M059J (cell line): ENCODE results near the gene CYTH3. TPM values are rescaled to one million over a fixed set of nuclear protein-coding genes. Genes with fewer than 3 reads are reported as not detected.
"Not testable (repeated sequence)": the region's sequence is repeated elsewhere in the genome, so short reads cannot be mapped to it uniquely, and the experiment has no call there.

ENCODE experiments used
- DNase-seq: peaks from one replicate; pipeline ENCODE4 v3.0.0-alpha.2; 2012; ENCODE audit warnings: low read depth
- total RNA-seq: library from RNA; depleted of rRNA; stranded (reverse); fragments of >200 nt; shearing (Covaris generic); gene quantifications from 2 replicates; pipeline ENCODE4 v1.2.3, GENCODE V29; 2014

The CYTH3 gene
- total RNA-seq, 1 experiment from 2014 or later, result 29.6 TPM

- not testable (repeated sequence) for DNase-seq
Observed at GRCh38 chr7:6229284-6229683, 43.1 kb downstream of the CYTH3 start.

DNA sequence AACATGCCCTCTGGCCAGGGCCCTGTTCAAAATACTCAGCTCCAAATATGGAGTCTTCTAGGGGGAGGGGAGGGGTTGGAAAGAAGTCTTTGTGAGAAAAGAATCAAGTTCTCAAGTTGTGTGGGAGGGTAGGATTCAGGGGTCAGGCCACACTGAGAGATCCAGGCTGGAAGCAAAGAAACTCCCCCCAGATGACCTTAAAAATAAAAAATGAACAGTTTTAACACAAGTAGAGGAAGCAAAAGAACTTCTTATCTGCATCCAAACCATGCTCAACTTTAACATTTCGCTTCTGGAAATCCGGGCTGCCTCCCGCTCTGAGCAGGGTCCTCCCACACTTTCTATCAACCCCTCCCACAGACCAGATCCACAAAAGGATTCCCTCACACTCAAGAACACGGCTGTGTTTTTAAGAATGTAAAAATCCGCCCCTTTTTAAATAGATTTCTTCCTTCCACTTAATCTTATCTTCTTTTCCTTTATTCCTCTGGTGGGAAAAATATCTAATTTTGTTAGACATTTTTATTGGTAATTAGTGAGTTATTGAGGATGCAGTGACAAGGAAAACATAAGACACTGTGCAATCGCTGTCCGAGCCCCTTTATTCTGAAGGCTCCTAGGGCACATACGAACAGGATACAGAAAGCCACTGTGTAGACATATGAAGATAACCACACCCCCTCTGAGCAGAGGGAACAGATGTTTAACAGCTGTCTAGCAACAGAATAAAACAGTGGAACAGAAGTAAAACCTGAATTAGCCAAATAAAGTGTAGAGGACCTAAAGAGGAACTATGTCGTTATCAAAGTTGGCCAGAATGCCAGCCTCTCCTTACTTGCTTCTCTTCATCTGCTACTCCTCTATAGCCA, 43.8 kb downstream of the CYTH3 start:
- DNase-seq, result no peak

- peak; percentile 24 for DNase-seq
Observed at GRCh38 chr7:6227294-6227846, 45.1 kb downstream of the CYTH3 start.

- DNase-seq, result no peak
Observed at GRCh38 chr7:6226194-6226799, 46.1 kb downstream of the CYTH3 start.

- not testable (repeated sequence) for DNase-seq
Observed at GRCh38 chr7:6223411-6223810, 49.0 kb downstream of the CYTH3 start.

- not testable (repeated sequence) for DNase-seq
Observed at GRCh38 chr7:6223010-6223409, 49.4 kb downstream of the CYTH3 start.

DNA sequence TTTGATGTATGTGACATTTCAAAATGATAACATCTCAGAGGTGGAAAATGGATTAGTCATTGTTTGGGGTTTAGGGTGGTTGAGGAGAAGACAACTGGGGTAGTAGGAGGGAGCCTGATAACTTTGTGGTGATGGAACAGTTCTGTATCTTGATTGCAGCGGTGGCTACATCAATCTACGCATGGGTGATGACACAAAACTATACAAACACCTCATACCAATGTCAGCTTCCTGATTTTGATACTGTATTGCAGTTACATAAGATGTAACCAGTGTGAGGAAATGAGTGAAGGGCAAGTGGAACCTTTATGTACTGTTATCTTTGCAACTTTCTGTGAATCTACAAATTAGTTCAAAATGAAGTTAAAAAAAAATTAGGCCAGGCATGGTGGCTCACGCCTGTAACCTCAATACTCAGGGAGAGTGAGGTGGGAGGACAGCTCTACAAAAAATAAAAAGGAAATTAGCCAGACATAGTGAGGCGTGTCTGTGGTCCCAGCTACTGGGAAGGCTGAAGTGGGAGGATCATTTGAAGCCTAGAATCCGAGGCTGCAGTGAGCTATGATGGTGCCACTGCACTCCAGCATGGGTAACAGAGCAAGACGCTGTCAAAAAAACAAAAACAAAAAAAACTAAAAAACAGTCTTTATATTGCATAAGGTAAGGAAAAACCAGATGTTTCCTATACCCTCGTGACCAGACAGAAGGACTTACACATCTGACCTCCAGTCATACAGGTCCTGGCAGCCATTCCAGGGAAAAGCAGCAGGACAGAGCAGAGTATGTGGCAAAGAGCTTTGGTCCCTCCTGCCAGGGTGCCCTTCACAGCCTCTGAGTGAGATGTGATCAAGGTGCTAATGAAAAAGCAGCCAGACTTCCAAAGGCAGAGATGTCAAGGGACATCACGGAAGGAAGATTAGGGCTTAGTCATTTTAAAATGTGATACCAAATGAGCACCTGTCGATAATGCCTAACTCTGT, 50.8 kb downstream of the CYTH3 start:
- peak; percentile 22 for DNase-seq

GRCh38 chr7:6218329-6218728, 54.1 kb downstream of the CYTH3 start:
- DNase-seq, result no peak

GRCh38 chr7:6212008-6212407, 60.4 kb downstream of the CYTH3 start:
- DNase-seq, result peak; percentile 7

DNA sequence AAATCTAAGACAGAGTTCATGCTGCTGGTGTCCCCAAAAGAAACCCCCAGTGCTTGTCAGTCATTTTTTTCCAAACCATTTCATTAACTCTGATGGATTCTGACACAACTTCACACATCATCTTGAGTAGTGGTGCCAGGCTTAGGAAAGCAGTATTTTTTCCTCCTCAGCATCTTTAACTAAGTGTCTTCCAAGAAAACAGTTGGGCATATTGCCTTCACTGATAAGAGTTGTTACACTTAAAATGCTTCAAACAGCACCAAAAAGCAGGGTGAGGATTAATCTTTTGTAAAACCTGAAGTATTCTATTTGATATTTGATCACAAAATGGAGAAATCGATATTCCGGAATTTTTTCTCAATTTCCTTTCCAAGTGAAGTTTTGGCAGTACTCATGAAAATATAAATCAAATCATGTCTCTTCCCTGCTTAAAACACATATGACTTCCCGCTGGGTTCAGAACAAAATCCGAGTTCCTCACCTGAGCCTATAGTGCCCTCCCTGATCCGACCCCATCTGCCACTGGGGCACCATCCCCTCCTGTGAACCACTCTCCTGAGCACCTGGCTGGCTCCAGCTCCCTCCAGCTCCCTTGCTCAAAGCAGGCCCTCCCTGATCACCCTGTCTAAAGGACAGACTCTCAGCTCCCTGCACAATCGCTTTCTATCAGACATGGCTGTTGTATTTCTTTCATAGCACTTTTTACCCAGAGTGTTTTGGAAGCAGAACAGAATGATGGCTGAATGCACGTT, 61.6 kb downstream of the CYTH3 start:
- DNase-seq, result no peak

- DNase-seq, result no peak
Observed at GRCh38 chr7:6209340-6209739, 63.1 kb downstream of the CYTH3 start.

DNA sequence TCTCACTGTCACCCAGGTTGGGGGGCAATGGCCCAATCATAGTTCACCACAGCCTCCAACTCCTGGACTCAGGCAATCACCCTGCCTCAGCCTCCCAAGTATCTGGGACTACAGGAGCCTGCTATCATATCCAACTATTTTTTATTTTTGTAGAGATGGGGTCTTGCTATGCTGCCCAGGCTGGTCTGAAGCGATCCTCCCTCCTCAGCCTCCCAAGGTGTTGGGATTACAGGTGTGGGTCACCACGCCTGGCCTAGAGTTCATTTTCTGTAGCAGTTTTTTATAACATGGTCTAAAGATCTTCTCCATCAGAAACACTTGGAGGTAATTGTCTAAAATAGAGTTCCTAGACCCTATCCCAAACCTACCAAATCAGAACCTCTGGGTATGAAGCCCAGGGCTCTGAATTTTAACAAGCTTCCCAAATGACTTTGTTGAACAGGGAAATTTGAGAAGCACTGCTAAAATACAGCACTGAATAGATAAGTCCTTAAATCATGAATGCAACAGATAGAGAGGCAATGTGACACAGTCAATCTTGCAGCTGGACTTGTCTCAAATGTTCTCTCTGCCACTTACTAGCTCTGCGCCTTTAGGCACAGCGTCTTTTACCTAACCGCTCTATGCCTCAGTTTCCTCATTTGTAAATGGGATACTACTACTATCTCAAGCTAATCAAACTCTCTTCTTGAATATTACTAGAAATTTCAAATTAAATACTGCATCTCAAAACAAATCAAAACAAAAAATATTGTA, 63.7 kb downstream of the CYTH3 start:
- DNase-seq, result no peak

DNA sequence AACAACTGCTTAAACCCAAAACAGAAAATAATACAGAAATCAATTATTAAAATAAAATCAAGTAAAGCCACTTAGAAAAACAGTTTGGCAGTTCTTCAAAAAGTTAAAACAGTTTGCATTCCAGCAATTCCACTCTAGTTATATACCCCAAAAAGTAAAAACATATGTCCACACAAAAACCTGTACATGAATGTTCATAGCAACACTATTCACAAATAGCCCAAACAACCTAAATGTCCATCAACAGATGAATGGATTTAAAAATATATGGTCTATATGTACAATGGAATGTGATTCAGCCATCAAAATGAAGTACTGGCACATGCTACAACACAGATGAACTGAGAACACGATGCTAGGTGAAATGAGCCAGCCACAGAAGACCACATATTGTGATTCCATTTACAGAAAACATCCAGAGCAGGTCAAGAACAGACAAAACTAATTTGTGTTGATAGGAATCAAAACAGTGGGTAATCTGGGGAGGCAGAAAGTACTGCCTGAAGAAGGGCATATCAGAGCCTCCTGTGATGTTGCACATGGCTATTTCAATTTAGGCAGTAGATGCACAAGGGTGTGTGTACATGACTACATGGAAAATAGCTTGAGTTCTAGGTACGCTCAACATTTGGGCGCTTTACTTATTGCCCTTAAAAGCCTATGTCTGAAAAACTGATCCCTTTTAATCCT, 66.3 kb downstream of the CYTH3 start:
- no peak for DNase-seq

DNA sequence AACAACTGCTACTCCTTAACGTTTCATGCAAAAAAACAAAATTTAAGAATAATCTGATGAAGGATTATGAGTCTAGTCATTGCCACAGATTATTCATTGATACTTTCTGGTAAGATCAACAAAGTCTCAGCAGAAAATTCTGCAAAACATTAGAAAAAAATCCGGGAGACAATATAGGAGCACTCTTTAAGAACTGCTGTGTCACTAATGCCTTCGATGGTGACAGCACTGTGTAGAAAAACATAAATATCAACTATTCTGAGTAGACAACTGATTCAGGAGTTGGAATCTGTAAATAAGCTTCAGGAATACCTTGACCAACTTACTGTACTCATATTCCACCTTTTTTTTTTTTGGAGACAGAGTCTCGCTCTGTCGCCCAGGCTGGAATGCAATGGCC, 69.0 kb downstream of the CYTH3 start:
- no peak for DNase-seq

GRCh38 chr7:6202117-6202516, 70.3 kb downstream of the CYTH3 start:
- DNase-seq, result no peak

- DNase-seq, result no peak
Observed at GRCh38 chr7:6200971-6201370, 71.5 kb downstream of the CYTH3 start.

DNA sequence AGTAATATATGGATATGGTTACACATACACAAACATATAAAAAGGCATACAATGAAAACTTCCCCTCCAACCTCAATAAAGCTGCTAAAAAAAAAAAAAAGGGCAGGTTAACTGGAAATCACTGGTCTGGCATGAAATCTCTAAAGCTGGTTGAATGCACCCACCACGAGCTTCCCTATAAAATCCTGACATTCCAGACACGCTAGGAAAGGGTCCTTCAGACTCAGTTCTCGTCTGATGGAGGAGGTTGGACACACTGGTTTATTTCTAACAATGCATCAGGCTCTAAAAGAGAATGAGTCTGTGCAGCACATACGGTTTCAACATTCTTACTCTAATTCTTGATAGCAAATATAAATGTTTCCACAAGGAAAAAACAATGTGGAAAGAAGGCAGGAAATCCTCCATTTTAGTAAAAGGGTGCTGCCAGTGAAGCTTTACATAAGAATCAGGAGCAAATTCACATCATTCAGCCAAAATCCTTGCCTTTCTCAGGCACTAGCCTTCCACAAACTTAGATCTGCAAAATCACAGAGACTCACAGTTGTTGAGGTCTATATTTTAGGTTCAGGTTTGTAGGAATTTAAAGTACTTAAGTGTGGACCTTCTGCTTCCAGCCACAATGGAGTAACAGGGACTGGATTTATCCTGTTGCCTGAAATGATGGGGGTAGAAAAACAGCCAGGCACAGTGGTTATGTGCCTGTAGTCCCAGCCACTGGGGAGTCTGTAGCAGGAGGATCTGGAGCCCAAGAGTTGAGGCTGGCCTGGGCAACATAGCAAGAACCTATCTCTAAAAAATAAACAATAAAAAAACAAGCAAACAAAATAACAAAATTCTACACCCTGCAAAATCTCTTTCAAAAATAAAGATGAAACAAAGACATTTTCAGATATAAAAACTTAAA, 73.5 kb downstream of the CYTH3 start:
- no peak for DNase-seq

DNA sequence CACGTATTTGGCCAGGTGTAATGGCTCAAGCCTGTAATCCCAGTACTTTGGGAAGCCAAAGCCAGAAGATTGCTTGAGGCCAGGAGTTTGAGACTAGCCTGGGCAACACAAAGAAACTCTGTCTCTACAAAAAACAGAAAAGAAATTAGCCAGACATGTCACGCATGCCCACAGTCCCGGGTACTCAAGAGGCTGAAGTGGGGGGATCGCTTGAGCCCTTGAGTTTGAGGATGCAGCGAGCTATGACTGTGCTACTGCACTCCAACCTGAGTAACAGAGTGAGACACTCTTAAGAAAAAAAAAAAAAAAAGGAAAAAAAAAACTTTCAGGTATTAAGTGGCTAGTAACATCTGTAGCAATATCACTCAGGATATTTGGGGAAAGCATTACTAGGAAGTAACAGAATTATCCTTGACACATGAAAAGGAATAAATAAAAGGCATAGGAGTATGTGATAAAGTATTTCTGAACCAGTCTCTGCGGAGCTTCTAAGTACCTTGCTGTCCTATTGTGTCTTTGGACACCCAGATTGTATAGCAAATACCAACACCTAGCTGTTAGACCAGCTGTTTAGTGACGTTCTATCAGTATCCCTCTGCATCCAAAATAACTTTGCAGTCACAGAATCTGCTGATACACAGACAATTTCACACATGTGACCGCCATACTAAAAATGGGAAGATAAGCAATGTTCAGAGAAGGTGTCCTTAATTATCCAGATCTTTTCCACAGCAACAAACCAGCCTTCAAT, 74.4 kb downstream of the CYTH3 start:
- DNase-seq, result no peak
